ENCODE data around the gene IL2RA. TPM values are rescaled to one million over a fixed set of nuclear protein-coding genes. Genes with fewer than 3 reads are reported as not detected.

IL2RA gene
- total and polyA plus RNA-seq, 2 donors (not counting 3 experiments of a cell fraction or from before 2014, with no cell fraction given), result not detected

- H3K4me3 ChIP-seq (replicated peaks in 1 of 3; ENCODE audit: insufficient read depth in 1 of 3, low read depth in 1 of 3, low read length in 3 of 3), result no peak overlapping the region
- DNase-seq (ENCODE audit: low read depth, low spot score), result no peak
- H3K79me2 ChIP-seq (ENCODE audit: control insufficient read depth, insufficient read depth, low read length), result no peaks in the 10 kb centered on the region
- H3K9me1 ChIP-seq (replicated peaks; ENCODE audit: control insufficient read depth, extremely low read depth, insufficient read depth, low read length), result no peaks in the 10 kb centered on the region
- ChIA-PET POLR2A (no interaction called here), CTCF (interaction anchor here (0.8 to 1.0 kb wide), 2 partner anchors 10 to 378 kb away, joined by 4 to 5 read pairs; no protein-coding TSS in a partner anchor)
- peaks cover 0 to 2% of the 10 kb centered on the region in 2 experiments for H3K27me3 ChIP-seq (ENCODE audit: control insufficient read depth in 2 of 2, insufficient read depth in 2 of 2, low read length in 2 of 2)
- no peak overlapping the region for H3K27ac ChIP-seq (ENCODE audit: insufficient read depth, low read depth, low read length)
- no peak overlapping the region for H3K4me2 ChIP-seq (ENCODE audit: insufficient read depth, low read length)
- H3K9me3 ChIP-seq (replicated peaks; ENCODE audit: control insufficient read depth, insufficient read depth, low read length), result no peaks in the 10 kb centered on the region
- no peaks in the 10 kb centered on the region for H3K36me3 ChIP-seq (ENCODE audit: control insufficient read depth in 2 of 2, extremely low read depth in 1 of 2, insufficient read depth in 2 of 2, low read length in 2 of 2)
- dilution Hi-C loops (cut with MboI; ENCODE audit: extremely low pct_ligation_motif_present, low sequenced_read_pairs), result no loop called here
- H2AFZ ChIP-seq (ENCODE audit: low read depth, low read length), result no peak overlapping the region
- H4K20me1 ChIP-seq (replicated peaks; ENCODE audit: control insufficient read depth, extremely low read depth, insufficient read depth, low read length), result no peaks in the 10 kb centered on the region
- TF ChIP-seq FOS (IDR thresholded peaks at IDR 0.05; ENCODE audit: borderline replicate concordance, insufficient read depth, low read length) (no peak), JUN (IDR thresholded peaks at IDR 0.05; ENCODE audit: borderline replicate concordance, insufficient read depth, insufficient read length, low read depth) (no peak), CTCF (IDR thresholded peaks at IDR 0.05; ENCODE audit: extremely low read depth in 1 of 2, insufficient read depth in 1 of 2, low read depth in 1 of 2, low read length in 2 of 2) (no peak), MYC (IDR thresholded peaks at IDR 0.05; ENCODE audit: low read depth, low read length) (no peak), GATA2 (IDR thresholded peaks at IDR 0.05; ENCODE audit: insufficient read depth, insufficient read length, low read depth, low read length) (no peak)
- no peak for FAIRE-seq
- intact Hi-C loops (cut with micrococcal nuclease), result no loop called here
- no TSS peak for BruUV-seq (replicated peaks)
- no peak overlapping the region for H3K9ac ChIP-seq (replicated peaks; ENCODE audit: extremely low read depth, insufficient read depth, low read length)
- no peaks in the 10 kb centered on the region for H3K4me1 ChIP-seq (ENCODE audit: control insufficient read depth, extremely low read depth, insufficient read depth, low read length)
Measured at GRCh38 chr10:6023661-6024333, 38.4 kb downstream of the IL2RA start.

Data from endothelial cell of umbilical vein (primary cell).